SK-MEL-5 (cell line): ENCODE measurements around the gene VANGL2. TPM values are rescaled to one million over a fixed set of nuclear protein-coding genes. Genes with fewer than 3 reads are reported as not detected.
A peak's percentile ranks its signal among the peaks of the same experiment; 100 is the strongest.

ENCODE experiments used
- DNase-seq: peaks from one replicate; pipeline ENCODE4 v3.0.0-alpha.2; 2016; ENCODE audit warnings: low read depth, low spot score
- in situ Hi-C: cut with HindIII; loops from 2 replicates; pipeline ENCODE4 v1.10.0; 2016; ENCODE audit warnings: low sequenced_read_pairs, high pct_unique_total_duplicates, low pct_unique_long_range_greater_than_20kb
- total RNA-seq: library from RNA; depleted of rRNA; stranded (reverse); fragments of >200 nt; shearing (Covaris generic); gene quantifications from 2 replicates; pipeline ENCODE4 v1.2.3, GENCODE V29; 2014

The VANGL2 gene
- total RNA-seq, 1 experiment from 2014 or later, result 1.8 TPM

- in situ Hi-C loops, result no loop called here
- peak; percentile 25 for DNase-seq
These were observed 37.3 kb downstream of the VANGL2 start for GRCh38 chr1:160437432-160438316.

DNA sequence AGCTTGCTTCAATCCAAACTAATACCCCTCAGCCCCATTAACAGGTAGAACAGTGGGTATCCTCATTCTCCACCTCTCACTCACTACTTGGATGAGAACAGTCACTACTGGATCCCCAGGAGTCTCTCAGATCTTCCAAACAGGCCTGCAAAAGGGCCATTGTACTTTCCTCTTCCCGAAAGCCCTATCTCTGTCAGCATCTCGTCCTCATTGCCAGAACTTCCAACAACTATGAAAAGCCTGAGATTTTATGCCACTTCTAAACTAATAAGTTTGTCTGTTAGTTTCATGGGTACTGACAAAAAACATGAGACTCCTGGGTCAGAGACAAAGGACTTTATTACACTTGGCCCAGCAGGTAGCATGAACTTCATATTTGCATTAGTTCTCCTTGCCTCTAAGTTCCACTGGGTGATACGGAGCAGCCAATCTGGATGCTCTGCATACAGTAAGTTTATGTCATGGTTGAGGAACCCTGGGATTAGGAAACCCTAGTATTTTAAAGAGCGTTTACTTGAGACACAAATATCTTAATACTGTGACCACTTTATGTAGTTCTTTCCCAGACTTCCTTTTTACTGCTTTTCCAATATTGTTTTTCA lies 38.1 kb downstream of the VANGL2 start:
- in situ Hi-C loops, result no loop called here

DNA sequence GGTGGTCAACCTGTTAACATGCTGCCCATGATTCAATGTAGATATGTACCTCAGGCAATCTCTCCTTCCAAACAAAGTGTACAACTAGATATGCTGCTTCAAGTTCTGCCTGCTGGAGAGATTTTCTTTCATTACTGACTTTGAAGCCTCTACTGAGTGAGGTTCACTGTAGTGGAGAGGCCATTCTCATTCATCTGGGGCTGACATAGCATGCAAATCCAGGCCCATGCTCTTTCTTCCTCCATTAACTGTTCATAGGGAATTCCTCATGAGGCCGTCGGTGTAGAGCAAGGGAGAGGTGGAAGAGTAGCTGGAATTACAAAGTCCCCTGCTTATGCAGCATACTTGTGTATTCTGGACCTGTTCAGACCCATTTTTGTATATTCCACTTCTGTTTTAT lies 38.6 kb downstream of the VANGL2 start:
- DNase-seq, result no peak
- in situ Hi-C loops, result no loop called here

More for the DNA sequence above, 38.1 kb downstream of the VANGL2 start:
- DNase-seq, result peak; percentile 11

- in situ Hi-C loops, result no loop called here
- no peak for DNase-seq
These were observed 39.4 kb downstream of the VANGL2 start for GRCh38 chr1:160439718-160440117.

GRCh38 chr1:160446945-160447600 lies 46.7 kb downstream of the VANGL2 start:
- in situ Hi-C loops, result no loop called here
- DNase-seq, result no peak

DNA sequence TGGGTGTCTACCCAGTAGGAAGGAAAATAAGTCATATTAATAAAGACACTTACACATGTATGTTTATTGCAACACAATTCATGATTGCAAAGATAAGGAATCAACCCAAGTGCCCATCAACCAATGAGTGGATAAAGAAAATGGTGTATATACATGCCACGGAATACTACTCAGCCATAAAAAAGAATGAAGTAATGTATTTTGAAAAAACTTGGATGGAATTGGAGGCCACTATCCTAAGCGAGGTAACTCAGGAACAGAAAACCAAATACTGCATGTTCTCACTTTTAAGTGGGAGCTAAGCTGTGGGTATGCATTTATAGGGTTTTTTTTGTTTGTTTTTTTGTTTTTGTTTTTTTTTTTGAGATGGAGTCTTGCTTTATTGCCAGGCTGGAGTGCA lies 49.1 kb downstream of the VANGL2 start:
- DNase-seq, result no peak
- in situ Hi-C loops, result no loop called here

- no peak for DNase-seq
- in situ Hi-C loops, result no loop called here
These were observed 50.9 kb downstream of the VANGL2 start for GRCh38 chr1:160451119-160451858.

DNA sequence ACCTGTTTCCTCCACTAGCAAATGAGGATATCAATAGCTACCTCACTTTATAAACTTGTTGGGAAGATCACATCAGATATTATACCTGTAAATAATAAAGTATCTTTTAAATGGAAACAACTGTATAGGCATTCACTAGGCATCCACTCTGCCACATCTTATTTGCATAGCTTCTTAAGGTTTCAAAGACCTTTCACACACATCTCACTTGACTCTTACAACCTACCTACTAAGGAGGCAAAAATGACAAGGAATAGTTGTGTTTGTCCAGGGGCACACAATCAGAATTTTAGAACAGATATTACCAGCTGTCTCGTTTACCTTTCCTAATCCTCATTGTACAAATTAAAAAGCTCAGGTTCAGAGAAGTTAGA lies 51.5 kb downstream of the VANGL2 start:
- DNase-seq, result no peak
- in situ Hi-C loops, result no loop called here

DNA sequence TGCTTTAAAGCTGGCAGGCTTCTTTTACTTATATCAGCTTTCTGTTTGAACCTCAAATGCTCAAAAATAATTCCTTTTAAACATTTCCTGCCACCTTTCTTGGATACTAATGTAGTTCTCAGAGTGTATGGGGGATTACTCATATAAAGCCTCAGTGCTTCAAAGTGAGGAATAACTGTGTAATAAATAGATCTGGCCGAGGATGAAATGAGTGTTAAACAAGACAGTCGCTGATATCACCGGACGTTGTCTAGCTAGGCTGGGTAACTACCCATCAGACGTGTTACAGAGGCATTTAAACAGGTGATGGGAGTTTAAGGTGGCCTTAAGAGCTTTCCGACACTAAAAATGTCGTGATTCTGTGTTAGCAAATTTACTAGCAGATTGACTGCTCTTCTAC lies 53.1 kb downstream of the VANGL2 start:
- in situ Hi-C loops, result no loop called here

GRCh38 chr1:160454371-160455152 lies 54.2 kb downstream of the VANGL2 start:
- DNase-seq, result no peak
- in situ Hi-C loops, result no loop called here

More for the DNA sequence above, 53.1 kb downstream of the VANGL2 start:
- no peak for DNase-seq

- DNase-seq, result no peak
- in situ Hi-C loops, result no loop called here
These were observed 54.8 kb downstream of the VANGL2 start for GRCh38 chr1:160455153-160455517.

DNA sequence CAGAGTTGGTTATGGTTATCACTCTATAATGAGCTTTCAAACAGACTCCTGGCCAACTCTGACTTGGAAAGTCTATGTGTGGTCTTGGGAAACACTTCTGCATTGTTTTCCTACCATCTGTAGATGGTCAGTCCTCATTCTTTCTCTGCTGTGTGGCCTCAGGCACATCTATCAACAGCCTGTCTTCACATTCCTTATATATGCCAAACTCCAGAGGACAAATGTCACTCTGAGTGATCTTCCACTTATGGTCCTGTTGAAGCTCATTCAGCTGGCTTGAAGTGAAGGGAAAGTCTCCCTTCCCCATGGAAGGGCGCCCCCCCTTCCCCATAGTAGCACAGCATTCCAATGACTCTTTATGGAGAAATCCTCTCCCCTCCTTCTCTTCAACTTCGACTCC lies 58.7 kb downstream of the VANGL2 start:
- DNase-seq, result peak; percentile 6
- in situ Hi-C loops, result no loop called here

DNA sequence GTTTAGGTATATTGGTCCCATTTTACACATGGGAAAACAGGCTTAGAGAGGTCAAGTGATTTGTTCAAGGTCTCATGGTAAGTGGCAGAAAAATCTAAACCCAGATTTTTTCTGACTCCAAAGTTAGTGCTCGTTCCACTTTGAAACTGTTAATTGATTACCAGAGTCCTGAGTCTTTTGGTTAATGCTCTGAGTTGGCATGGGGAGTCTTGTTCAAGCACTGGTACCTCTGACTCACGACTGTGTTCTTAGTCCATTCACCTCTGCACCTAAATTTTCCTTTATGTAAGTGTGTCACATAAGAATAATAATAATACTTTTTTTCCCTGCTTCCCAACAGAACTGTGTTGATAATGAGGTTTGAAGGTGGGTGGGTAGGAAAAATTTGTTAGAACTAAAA lies 59.3 kb downstream of the VANGL2 start:
- in situ Hi-C loops, result no loop called here
- DNase-seq, result no peak

DNA sequence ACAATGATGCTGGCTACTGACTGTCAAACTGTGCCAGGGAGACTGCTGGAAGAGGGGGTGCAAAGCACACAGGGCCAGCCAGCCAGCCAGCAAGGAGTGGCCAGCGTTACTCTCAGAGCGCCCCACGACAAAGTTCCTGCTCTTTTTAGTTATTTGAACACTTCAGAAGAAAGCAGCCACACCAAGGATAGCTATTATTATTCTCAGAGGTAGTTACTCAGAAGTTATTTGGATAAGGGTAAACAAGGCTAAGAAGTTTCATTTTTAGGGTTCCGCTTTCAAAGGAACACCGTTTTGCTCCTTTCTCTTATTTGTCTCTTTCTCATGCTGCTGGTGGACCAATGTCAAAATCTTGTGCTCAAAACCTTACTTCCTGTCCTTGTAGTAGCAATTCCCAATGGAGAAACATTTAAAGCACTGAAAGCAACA lies 59.9 kb downstream of the VANGL2 start:
- in situ Hi-C loops, result no loop called here
- DNase-seq, result no peak

- in situ Hi-C loops, result no loop called here
- no peak for DNase-seq
These were observed 60.4 kb downstream of the VANGL2 start for GRCh38 chr1:160460683-160461287.

GRCh38 chr1:160465123-160465522 lies 64.8 kb downstream of the VANGL2 start:
- in situ Hi-C loops, result no loop called here
- no peak for DNase-seq

- in situ Hi-C loops, result no loop called here
These were observed 66.6 kb downstream of the VANGL2 start for GRCh38 chr1:160466961-160467360.

More at GRCh38 chr1:160466961-160467360, 66.6 kb downstream of the VANGL2 start:
- DNase-seq, result no peak
